Neural cell (in vitro differentiated cells): ENCODE data around the gene SLC39A13. TPM values are rescaled to one million over a fixed set of nuclear protein-coding genes. Genes with fewer than 3 reads are reported as not detected.

ENCODE experiments used
- H2AFZ ChIP-seq: fragments of 200-600, 300-800 bp; sonication (generic), shearing (Covaris generic); 2 replicates; pipeline ENCODE4 v1.6.0; 2014; ENCODE audit warnings: low read depth, mild to moderate bottlenecking, antibody characterized with exemption, low read length, moderate library complexity
- H3F3A ChIP-seq: fragments of 200-600 bp; shearing (Covaris generic); 2 replicates; pipeline ENCODE4 v1.6.1; 2016; ENCODE audit warnings: mild to moderate bottlenecking, moderate library complexity, mixed read lengths, antibody characterized with exemption, low read length; ENCODE audit not compliant: insufficient read depth, poor library complexity, severe bottlenecking
- H3K27ac ChIP-seq: fragments of 200-600, 300-800 bp; sonication (generic), shearing (Covaris generic); 2 replicates; pipeline ENCODE4 v1.5.1; 2014; ENCODE audit warnings: mild to moderate bottlenecking, low read length, moderate library complexity
- H3K27me3 ChIP-seq: fragments of 300-800, 200-600 bp; sonication (generic), shearing (Covaris generic); 2 replicates; pipeline ENCODE4 v1.6.0; 2014; ENCODE audit warnings: mild to moderate bottlenecking, low read depth, low read length, moderate library complexity; ENCODE audit not compliant: insufficient read depth
- H3K36me3 ChIP-seq: fragments of 300-800, 200-600 bp; sonication (generic), shearing (Covaris generic); 2 replicates; pipeline ENCODE4 v1.5.1; 2014; ENCODE audit warnings: mild to moderate bottlenecking, antibody characterized with exemption, low read length, moderate library complexity; ENCODE audit not compliant: insufficient read depth
- H3K4me2 ChIP-seq: fragments of 300-800, 200-600 bp; sonication (generic), shearing (Covaris generic); 2 replicates; pipeline ENCODE4 v1.6.0; 2014; ENCODE audit warnings: mild to moderate bottlenecking, low read length
- H3K4me3 ChIP-seq: fragments of 300-800, 200-600 bp; sonication (generic), shearing (Covaris generic); 2 replicates; pipeline ENCODE4 v1.5.1; 2014; ENCODE audit warnings: mild to moderate bottlenecking, low read length, moderate library complexity
- H3K79me2 ChIP-seq: fragments of 200-600 bp; shearing (Covaris generic); replicated peaks from 2 replicates; pipeline ENCODE4 v1.6.0; 2014; ENCODE audit warnings: mild to moderate bottlenecking, low read length, moderate library complexity; ENCODE audit not compliant: insufficient read depth
- H3K9ac ChIP-seq: fragments of 300-800, 200-600 bp; sonication (generic), shearing (Covaris generic); 2 replicates; pipeline ENCODE4 v1.6.1; 2016; ENCODE audit warnings: mild to moderate bottlenecking, low read length, mixed read lengths
- H3K9me2 ChIP-seq: fragments of 200-600 bp; shearing (Covaris generic); 2 replicates; pipeline ENCODE4 v1.6.1; 2016; ENCODE audit warnings: mild to moderate bottlenecking, low read length, mixed read lengths; ENCODE audit not compliant: insufficient read depth
- H3K9me3 ChIP-seq: fragments of 200-600, 300-800 bp; sonication (generic), shearing (Covaris generic); 2 replicates; pipeline ENCODE4 v1.6.1; 2016; ENCODE audit warnings: mild to moderate bottlenecking, mixed run types, low read length, moderate library complexity, mixed read lengths
- H4K20me1 ChIP-seq: fragments of 200-600 bp; shearing (Covaris generic); 2 replicates; pipeline ENCODE4 v1.6.1; 2016; ENCODE audit warnings: mild to moderate bottlenecking, mixed run types; ENCODE audit not compliant: insufficient read depth
- CTCF ChIP-seq: fragments of 450-650 bp; IDR thresholded peaks from 2 replicates; pipeline ENCODE4 v1.5.1; 2014; ENCODE audit warnings: antibody characterized with exemption, mild to moderate bottlenecking, moderate library complexity; ENCODE audit not compliant: poor library complexity, severe bottlenecking
- EP300 ChIP-seq: fragments of 450-650 bp; conservative IDR thresholded peaks from 2 replicates; pipeline ENCODE4 v1.6.1; 2014; ENCODE audit warnings: antibody characterized with exemption, mild to moderate bottlenecking, moderate library complexity; ENCODE audit not compliant: poor library complexity, severe bottlenecking
- EZH2 ChIP-seq: fragments of 200-600, 300-800 bp; shearing (Covaris generic), sonication (generic); IDR thresholded peaks from 2 replicates; pipeline ENCODE4 v1.6.1; 2014; ENCODE audit warnings: antibody characterized with exemption, low read length, borderline replicate concordance, mild to moderate bottlenecking; ENCODE audit not compliant: insufficient read depth, poor library complexity, severe bottlenecking
- MXI1 ChIP-seq: fragments of 450-650 bp; conservative IDR thresholded peaks from 2 replicates; pipeline ENCODE4 v1.6.1; 2014; ENCODE audit warnings: antibody characterized with exemption, mild to moderate bottlenecking; ENCODE audit not compliant: poor library complexity, severe bottlenecking
- POLR2AphosphoS5 ChIP-seq: IDR thresholded peaks from 2 replicates; pipeline ENCODE4 v1.6.1; 2012
- RAD21 ChIP-seq: fragments of 450-650 bp; conservative IDR thresholded peaks from 2 replicates; pipeline ENCODE4 v1.6.1; 2014; ENCODE audit warnings: antibody characterized with exemption, mild to moderate bottlenecking, moderate library complexity
- SMC3 ChIP-seq: fragments of 450-650 bp; conservative IDR thresholded peaks from 2 replicates; pipeline ENCODE4 v1.6.1; 2014; ENCODE audit warnings: antibody characterized with exemption, mild to moderate bottlenecking, moderate library complexity; ENCODE audit not compliant: poor library complexity
- TAF1 ChIP-seq: IDR thresholded peaks from 2 replicates; pipeline ENCODE4 v1.6.1; 2012; ENCODE audit warnings: low read depth
- polyA plus RNA-seq: library from polyadenylated mRNA; depleted of rRNA; stranded (reverse); fragments of >200 nt; gene quantifications from 2 replicates; pipeline ENCODE4 v1.2.3, GENCODE V29; 2014
- TF ChIP-seq, protein P1 (sequence below): IDR thresholded peaks from 2 replicates; pipeline ENCODE4 v1.6.1; 2012; ENCODE audit warnings: borderline replicate concordance

SLC39A13 gene
- polyA plus RNA-seq, 1 donor from 2014 or later, result 48.0 TPM

DNA sequence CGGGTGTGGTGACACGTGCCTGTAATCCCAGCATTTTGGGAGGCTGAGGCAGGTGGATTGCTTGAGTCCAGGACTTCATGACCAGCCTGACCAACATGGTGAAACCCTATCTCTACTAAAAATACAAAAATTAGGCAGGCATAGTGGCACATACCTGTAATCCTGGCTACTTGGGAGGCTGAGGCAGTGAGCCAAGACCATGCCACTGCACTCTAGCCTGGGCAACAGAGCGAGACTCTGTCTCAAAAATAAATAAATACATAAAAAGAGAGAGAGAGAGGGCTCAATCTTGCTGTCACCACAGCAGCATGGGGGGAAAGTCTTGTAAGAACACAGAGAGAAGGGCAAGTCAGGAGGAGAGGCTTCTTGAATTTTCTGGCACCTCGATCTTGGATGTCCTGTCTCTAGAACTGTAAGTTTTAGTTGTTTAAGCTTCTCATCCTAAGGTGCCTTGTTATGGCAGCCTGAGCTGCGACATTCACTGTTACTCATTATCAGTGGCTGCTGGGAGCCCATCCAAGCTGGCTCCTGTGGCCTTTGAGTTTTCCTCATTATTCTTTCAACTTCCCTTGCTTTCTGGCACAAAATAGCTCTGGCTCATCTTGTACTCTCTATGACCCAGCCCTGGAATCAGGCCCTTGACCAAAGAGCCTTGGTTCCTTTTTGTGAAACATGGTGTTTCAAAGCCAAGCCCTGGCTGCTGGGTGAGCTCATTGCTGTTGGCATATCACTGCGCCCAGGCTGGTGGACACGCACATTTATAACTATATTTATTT lies 25.8 kb downstream of the SLC39A13 start:
- Histone ChIP-seq H3K79me2 (no peaks in the 10 kb centered on the region), H3K36me3 (no peaks in the 10 kb centered on the region), H3K9me3 (no peaks in the 10 kb centered on the region), H3K4me3 (no peak overlapping the region), H3K9ac (no peak overlapping the region), H3K9me2 (no peaks in the 10 kb centered on the region), H3K27me3 (no peaks in the 10 kb centered on the region), H2AFZ (no peak overlapping the region), H3K27ac (no peak overlapping the region), H3K4me2 (no peak overlapping the region), H4K20me1 (no peaks in the 10 kb centered on the region), H3F3A (no peaks in the 10 kb centered on the region)
- no peak for TF ChIP-seq EZH2
- TF ChIP-seq EP300, result no peak
- no peak for TF ChIP-seq RAD21

- no peak overlapping the region for H3K4me3 ChIP-seq
- no peaks in the 10 kb centered on the region for H3K9me3 ChIP-seq
- no peaks in the 10 kb centered on the region for H4K20me1 ChIP-seq
- no peak overlapping the region for H3K27ac ChIP-seq
- no peaks in the 10 kb centered on the region for H3K79me2 ChIP-seq
- no peaks in the 10 kb centered on the region for H3K36me3 ChIP-seq
- H3K4me2 ChIP-seq, result no peak overlapping the region
- H3K9ac ChIP-seq, result no peak overlapping the region
- no peaks in the 10 kb centered on the region for H3K9me2 ChIP-seq
- no peak overlapping the region for H2AFZ ChIP-seq
- no peaks in the 10 kb centered on the region for H3F3A ChIP-seq
- no peaks in the 10 kb centered on the region for H3K27me3 ChIP-seq
- TF ChIP-seq EP300, result no peak
- TF ChIP-seq, protein P1, sequence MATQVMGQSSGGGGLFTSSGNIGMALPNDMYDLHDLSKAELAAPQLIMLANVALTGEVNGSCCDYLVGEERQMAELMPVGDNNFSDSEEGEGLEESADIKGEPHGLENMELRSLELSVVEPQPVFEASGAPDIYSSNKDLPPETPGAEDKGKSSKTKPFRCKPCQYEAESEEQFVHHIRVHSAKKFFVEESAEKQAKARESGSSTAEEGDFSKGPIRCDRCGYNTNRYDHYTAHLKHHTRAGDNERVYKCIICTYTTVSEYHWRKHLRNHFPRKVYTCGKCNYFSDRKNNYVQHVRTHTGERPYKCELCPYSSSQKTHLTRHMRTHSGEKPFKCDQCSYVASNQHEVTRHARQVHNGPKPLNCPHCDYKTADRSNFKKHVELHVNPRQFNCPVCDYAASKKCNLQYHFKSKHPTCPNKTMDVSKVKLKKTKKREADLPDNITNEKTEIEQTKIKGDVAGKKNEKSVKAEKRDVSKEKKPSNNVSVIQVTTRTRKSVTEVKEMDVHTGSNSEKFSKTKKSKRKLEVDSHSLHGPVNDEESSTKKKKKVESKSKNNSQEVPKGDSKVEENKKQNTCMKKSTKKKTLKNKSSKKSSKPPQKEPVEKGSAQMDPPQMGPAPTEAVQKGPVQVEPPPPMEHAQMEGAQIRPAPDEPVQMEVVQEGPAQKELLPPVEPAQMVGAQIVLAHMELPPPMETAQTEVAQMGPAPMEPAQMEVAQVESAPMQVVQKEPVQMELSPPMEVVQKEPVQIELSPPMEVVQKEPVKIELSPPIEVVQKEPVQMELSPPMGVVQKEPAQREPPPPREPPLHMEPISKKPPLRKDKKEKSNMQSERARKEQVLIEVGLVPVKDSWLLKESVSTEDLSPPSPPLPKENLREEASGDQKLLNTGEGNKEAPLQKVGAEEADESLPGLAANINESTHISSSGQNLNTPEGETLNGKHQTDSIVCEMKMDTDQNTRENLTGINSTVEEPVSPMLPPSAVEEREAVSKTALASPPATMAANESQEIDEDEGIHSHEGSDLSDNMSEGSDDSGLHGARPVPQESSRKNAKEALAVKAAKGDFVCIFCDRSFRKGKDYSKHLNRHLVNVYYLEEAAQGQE, result no peak
- TF ChIP-seq TAF1, result no peak
- TF ChIP-seq RAD21, result no peak
- TF ChIP-seq SMC3, result no peak
- no peak for TF ChIP-seq POLR2AphosphoS5
- TF ChIP-seq MXI1, result no peak
These were observed 27.3 kb downstream of the SLC39A13 start for GRCh38 chr11:47435687-47436086.

GRCh38 chr11:47436726-47437125 lies 28.3 kb downstream of the SLC39A13 start:
- no peaks in the 10 kb centered on the region for H3K79me2 ChIP-seq
- H3K4me3 ChIP-seq, result no peak overlapping the region
- no peaks in the 10 kb centered on the region for H3K36me3 ChIP-seq
- no peak overlapping the region for H3K9ac ChIP-seq
- no peaks in the 10 kb centered on the region for H4K20me1 ChIP-seq
- no peak overlapping the region for H2AFZ ChIP-seq
- no peak overlapping the region for H3K4me2 ChIP-seq
- no peak for TF ChIP-seq EP300
- no peak for TF ChIP-seq SMC3
- TF ChIP-seq, protein P1, result no peak
- TF ChIP-seq RAD21, result no peak
- no peak for TF ChIP-seq MXI1
- no peak for TF ChIP-seq CTCF
- no peak for TF ChIP-seq POLR2AphosphoS5
- no peak for TF ChIP-seq TAF1
- TF ChIP-seq EZH2, result no peak
- no peaks in the 10 kb centered on the region for H3F3A ChIP-seq
- H3K27ac ChIP-seq, result no peak overlapping the region
- no peaks in the 10 kb centered on the region for H3K9me2 ChIP-seq
- no peaks in the 10 kb centered on the region for H3K9me3 ChIP-seq
- H3K27me3 ChIP-seq, result no peaks in the 10 kb centered on the region
